GM12878 (cell line): ENCODE results near the gene IBSP. TPM values are rescaled to one million over a fixed set of nuclear protein-coding genes. Genes with fewer than 3 reads are reported as not detected.

Experiments used
- ATAC-seq: fragments of 200-7000 bp; cut with Tn5 transposase; 3 replicates; pipeline ENCODE4 v1.9.1; 2020; ENCODE audit warnings: mild to moderate bottlenecking, moderate library complexity
- BruUV-seq: library from RNA; stranded (reverse); fragments of 400-500 nt; replicated peaks from 2 replicates; lab custom pipeline; 2021; lab: Mats Ljungman, UMichigan
- CTCF ChIA-PET: fragments of 300-600 bp; sonication (Branson Sonifier 250); formaldehyde crosslinking; extraction: SDS; loops from one replicate; lab custom pipeline; 2021; ENCODE audit warnings: inconsistent platforms; lab: Yijun Ruan, JAX
- POLR2A ChIA-PET: fragments of 350-600 bp; formaldehyde crosslinking; extraction: SDS; loops from one replicate; lab custom pipeline; 2021; ENCODE audit warnings: inconsistent platforms; lab: Charles Lee
- RAD21 ChIA-PET: fragments of 300-600 bp; sonication (Branson Sonifier 250); formaldehyde crosslinking; loops from one replicate; lab custom pipeline; 2023; ENCODE audit warnings: antibody characterized with exemption; ENCODE audit not compliant: unreplicated experiment; lab: Charles Lee
- SMC1A ChIA-PET: fragments of 300-600 bp; sonication (Branson Sonifier 250); formaldehyde crosslinking; loops from one replicate; lab custom pipeline; 2023; ENCODE audit not compliant: unreplicated experiment, uncharacterized antibody; lab: Charles Lee
- DNase-seq: peaks from one replicate; pipeline ENCODE4 v3.0.0-alpha.2; 2011; ENCODE audit warnings: low read depth, low spot score
- FAIRE-seq: peaks from 3 replicates; lab custom pipeline; 2011; peaks lifted over from hg19 to GRCh38; lab: Jason Lieb, UNC
- H2AFZ ChIP-seq: 2 replicates; pipeline ENCODE4 v1.6.0; 2011; ENCODE audit warnings: low read depth, low read length, control low read depth; ENCODE audit not compliant: control insufficient read depth
- H3K27ac ChIP-seq: 2 replicates; pipeline ENCODE4 v1.5.1; 2011; ENCODE audit warnings: control low read depth; ENCODE audit not compliant: control insufficient read depth, insufficient read depth
- H3K27me3 ChIP-seq, 2 experiments: replicated peaks in 1 of 2; 2 replicates each; pipeline versions ENCODE4 v1.6.0 to v1.6.1; 2011; ENCODE audit warnings: low read length in 1 of 2; ENCODE audit not compliant: control insufficient read depth in 2 of 2, insufficient read depth in 2 of 2
- H3K36me3 ChIP-seq, 2 experiments: 2 replicates each; pipeline ENCODE4 v1.5.1; 2011; ENCODE audit warnings: low read length in 1 of 2; ENCODE audit not compliant: control insufficient read depth in 2 of 2, insufficient read depth in 2 of 2
- H3K4me1 ChIP-seq: 2 replicates; pipeline ENCODE4 v1.6.1; 2011; ENCODE audit warnings: mild to moderate bottlenecking, low read length, moderate library complexity, mixed read lengths; ENCODE audit not compliant: control insufficient read depth, insufficient read depth
- H3K4me2 ChIP-seq: 2 replicates; pipeline ENCODE4 v1.6.0; 2011; ENCODE audit warnings: control low read depth; ENCODE audit not compliant: control insufficient read depth, insufficient read depth
- H3K4me3 ChIP-seq: fragments of 200-600 bp; sonication (generic); 2 replicates; pipeline ENCODE4 v1.5.1; 2016
- H3K79me2 ChIP-seq: 2 replicates; pipeline ENCODE4 v1.6.0; 2011; ENCODE audit warnings: low read length; ENCODE audit not compliant: control insufficient read depth, insufficient read depth
- H3K9ac ChIP-seq: 2 replicates; pipeline ENCODE4 v1.8.0; 2011; ENCODE audit warnings: low read length, control low read depth, mixed read lengths; ENCODE audit not compliant: control insufficient read depth, insufficient read depth
- H3K9me3 ChIP-seq: replicated peaks from 3 replicates; pipeline ENCODE4 v1.5.1; 2011; ENCODE audit warnings: mild to moderate bottlenecking, low read length; ENCODE audit not compliant: control insufficient read depth, insufficient read depth
- H4K20me1 ChIP-seq: 2 replicates; pipeline ENCODE4 v1.6.0; 2011; ENCODE audit not compliant: control insufficient read depth, insufficient read depth
- FOS ChIP-seq: IDR thresholded peaks from 3 replicates; pipeline ENCODE4 v1.6.1; 2011; ENCODE audit warnings: borderline replicate concordance; ENCODE audit not compliant: insufficient read length; ENCODE audit errors: extremely low read depth
- MXI1 ChIP-seq: fragments of 150-350 bp; IDR thresholded peaks from 2 replicates; pipeline ENCODE4 v1.6.1; 2011; ENCODE audit warnings: low read depth, mild to moderate bottlenecking, inconsistent platforms, low read length, improper control_type of control experiment
- NR2C1 ChIP-seq: fragments of 450-650 bp; IDR thresholded peaks from 2 replicates; pipeline ENCODE4 v1.6.1; 2017; ENCODE audit warnings: antibody characterized with exemption, mild to moderate bottlenecking, moderate library complexity
- RUNX3 ChIP-seq: IDR thresholded peaks from 2 replicates; pipeline ENCODE4 v1.6.1; 2012; ENCODE audit warnings: low read length, inconsistent platforms
- ZBED1 ChIP-seq: IDR thresholded peaks from 2 replicates; pipeline ENCODE4 v1.6.1; 2016; ENCODE audit warnings: borderline replicate concordance
- WGBS: methylation state at CpG from one replicate; pipeline ENCODE4 v1.1.6; 2016; ENCODE audit warnings: low lambda C conversion rate; ENCODE audit not compliant: insufficient replicate concordance, insufficient coverage; ENCODE audit errors: missing lambda C conversion rate; 5-methylcytosine and 5-hydroxymethylcytosine counted together
- in situ Hi-C: fragments of 300-500 bp; cut with MboI; formaldehyde crosslinking; loops from 9 replicates; pipeline ENCODE4 v1.14.3; 2018; ENCODE audit warnings: mixed read lengths
- intact Hi-C: fragments of 100-400 bp; cut with micrococcal nuclease; formaldehyde crosslinking; loops from one replicate; pipeline ENCODE4 v1.14.2; 2022; ENCODE audit not compliant: unreplicated experiment
- polyA plus RNA-seq, 11 experiments: library from polyadenylated mRNA; depleted of rRNA in 4 of 11; unstranded in 6 of 11; stranded (reverse) in 5 of 11; fragments of >200 nt; fragmentation: Nextera tagmentation in 4 of 11; fragmentation: Illumina TruSeq in 1 of 11; extraction: Ambion mirVana in 4 of 11; extraction: Trizol in 1 of 11; gene quantifications; 1 replicate in 1 of 11; 2 replicates in 10 of 11; pipeline versions ENCODE4 v1.2.1 to v1.2.3, GENCODE V29; 2011 to 2016; ENCODE audit warnings: inconsistent platforms in 2 of 11, missing spikeins in 2 of 11, low read depth in 1 of 11
- total RNA-seq, 4 experiments: library from RNA; depleted of rRNA in 3 of 4; stranded (reverse); fragments of >200 nt in 3 of 4; fragmentation: Illumina TruSeq in 1 of 4; extraction: Trizol in 1 of 4; gene quantifications; 2 replicates each; pipeline versions ENCODE4 v1.2.1 to v1.2.3, GENCODE V29; 2013 to 2021
- TF ChIP-seq, protein P1 (sequence below): IDR thresholded peaks from 2 replicates; pipeline ENCODE4 v1.6.1; 2011; ENCODE audit warnings: mild to moderate bottlenecking, low read depth, low read length, moderate library complexity; ENCODE audit not compliant: insufficient replicate concordance
- TF ChIP-seq, protein P2 (sequence below): fragments of 450-650 bp; IDR thresholded peaks from 2 replicates; pipeline ENCODE4 v1.6.1; 2017; ENCODE audit warnings: antibody characterized with exemption, mild to moderate bottlenecking, moderate library complexity
- TF ChIP-seq, protein P3 (sequence below): fragments of 450-650 bp; formaldehyde crosslinking; IDR thresholded peaks from 2 replicates; pipeline ENCODE4 v1.5.0; 2022; ENCODE audit warnings: mild to moderate bottlenecking, missing genetic modification characterization

The IBSP gene
- total and polyA plus RNA-seq, 10 of the 15 experiments (the other 5 are each of a cell fraction or from before 2014, with no cell fraction given), result not detected

DNA sequence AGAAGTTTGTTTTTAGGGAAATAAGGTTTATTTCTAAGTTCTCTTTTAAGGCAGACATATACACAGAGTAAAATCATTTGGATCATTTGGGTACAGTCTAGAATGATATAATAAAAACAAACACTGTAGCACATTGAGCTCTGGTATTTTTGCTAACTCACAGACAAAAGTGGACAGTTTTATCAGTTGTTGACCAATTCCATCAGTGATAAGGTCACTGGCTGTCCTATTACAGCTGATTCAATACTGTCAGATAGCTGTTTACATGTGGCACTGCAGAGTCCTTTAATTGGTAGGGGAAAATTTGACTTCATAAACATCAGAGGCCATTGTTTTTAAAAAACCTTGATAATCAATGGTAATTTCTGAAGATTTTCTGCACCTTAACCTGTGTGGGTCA lies 3.5 kb downstream of the IBSP start (continued):
- TF ChIP-seq, protein P1, sequence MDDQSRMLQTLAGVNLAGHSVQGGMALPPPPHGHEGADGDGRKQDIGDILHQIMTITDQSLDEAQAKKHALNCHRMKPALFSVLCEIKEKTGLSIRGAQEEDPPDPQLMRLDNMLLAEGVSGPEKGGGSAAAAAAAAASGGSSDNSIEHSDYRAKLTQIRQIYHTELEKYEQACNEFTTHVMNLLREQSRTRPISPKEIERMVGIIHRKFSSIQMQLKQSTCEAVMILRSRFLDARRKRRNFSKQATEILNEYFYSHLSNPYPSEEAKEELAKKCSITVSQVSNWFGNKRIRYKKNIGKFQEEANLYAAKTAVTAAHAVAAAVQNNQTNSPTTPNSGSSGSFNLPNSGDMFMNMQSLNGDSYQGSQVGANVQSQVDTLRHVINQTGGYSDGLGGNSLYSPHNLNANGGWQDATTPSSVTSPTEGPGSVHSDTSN, result no peak
- TF ChIP-seq, protein P2, sequence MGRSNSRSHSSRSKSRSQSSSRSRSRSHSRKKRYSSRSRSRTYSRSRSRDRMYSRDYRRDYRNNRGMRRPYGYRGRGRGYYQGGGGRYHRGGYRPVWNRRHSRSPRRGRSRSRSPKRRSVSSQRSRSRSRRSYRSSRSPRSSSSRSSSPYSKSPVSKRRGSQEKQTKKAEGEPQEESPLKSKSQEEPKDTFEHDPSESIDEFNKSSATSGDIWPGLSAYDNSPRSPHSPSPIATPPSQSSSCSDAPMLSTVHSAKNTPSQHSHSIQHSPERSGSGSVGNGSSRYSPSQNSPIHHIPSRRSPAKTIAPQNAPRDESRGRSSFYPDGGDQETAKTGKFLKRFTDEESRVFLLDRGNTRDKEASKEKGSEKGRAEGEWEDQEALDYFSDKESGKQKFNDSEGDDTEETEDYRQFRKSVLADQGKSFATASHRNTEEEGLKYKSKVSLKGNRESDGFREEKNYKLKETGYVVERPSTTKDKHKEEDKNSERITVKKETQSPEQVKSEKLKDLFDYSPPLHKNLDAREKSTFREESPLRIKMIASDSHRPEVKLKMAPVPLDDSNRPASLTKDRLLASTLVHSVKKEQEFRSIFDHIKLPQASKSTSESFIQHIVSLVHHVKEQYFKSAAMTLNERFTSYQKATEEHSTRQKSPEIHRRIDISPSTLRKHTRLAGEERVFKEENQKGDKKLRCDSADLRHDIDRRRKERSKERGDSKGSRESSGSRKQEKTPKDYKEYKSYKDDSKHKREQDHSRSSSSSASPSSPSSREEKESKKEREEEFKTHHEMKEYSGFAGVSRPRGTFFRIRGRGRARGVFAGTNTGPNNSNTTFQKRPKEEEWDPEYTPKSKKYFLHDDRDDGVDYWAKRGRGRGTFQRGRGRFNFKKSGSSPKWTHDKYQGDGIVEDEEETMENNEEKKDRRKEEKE, result no peak
- no peak for TF ChIP-seq MXI1
- no peak for TF ChIP-seq NR2C1
- TF ChIP-seq, all 136 proteins: peak for 0

DNA sequence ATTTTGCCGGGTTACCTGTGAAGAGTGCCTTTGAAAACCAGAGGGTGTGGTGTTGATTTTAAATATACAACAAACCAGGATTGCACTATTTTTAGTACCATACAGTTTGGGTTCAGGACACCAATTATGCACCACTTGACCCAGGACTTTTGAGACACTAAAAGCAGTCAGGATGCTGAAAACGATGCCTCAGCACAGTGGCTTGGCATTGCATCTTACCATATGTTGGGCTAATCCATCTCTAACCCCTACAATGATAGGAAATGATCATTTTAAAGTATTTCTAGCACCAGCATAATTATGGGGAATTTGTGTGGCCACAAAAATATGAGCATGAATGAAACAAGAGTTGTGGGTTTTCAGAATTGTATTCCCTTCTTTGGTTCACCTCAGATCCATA lies 4.1 kb downstream of the IBSP start:
- Histone ChIP-seq H3K4me3 (no peak overlapping the region), H3K4me2 (no peak overlapping the region), H3K36me3 (no peaks in the 10 kb centered on the region), H3K27ac (no peak overlapping the region), H3K9me3 (no peaks in the 10 kb centered on the region), H2AFZ (no peak overlapping the region), H3K79me2 (no peaks in the 10 kb centered on the region), H3K4me1 (no peaks in the 10 kb centered on the region), H4K20me1 (no peaks in the 10 kb centered on the region), H3K9ac (no peak overlapping the region), H3K27me3 (no peaks in the 10 kb centered on the region)
- no peak for DNase-seq
- ChIA-PET CTCF (no interaction called here), SMC1A (no interaction called here), RAD21 (no interaction called here), POLR2A (no interaction called here)
- ATAC-seq, result no peak
- no peak for FAIRE-seq
- intact Hi-C loops (no loop called here), in situ Hi-C loops (no loop called here)
- 22% methylated on average over 2 of the region's 2 CpGs for WGBS
- TF ChIP-seq, protein P3, sequence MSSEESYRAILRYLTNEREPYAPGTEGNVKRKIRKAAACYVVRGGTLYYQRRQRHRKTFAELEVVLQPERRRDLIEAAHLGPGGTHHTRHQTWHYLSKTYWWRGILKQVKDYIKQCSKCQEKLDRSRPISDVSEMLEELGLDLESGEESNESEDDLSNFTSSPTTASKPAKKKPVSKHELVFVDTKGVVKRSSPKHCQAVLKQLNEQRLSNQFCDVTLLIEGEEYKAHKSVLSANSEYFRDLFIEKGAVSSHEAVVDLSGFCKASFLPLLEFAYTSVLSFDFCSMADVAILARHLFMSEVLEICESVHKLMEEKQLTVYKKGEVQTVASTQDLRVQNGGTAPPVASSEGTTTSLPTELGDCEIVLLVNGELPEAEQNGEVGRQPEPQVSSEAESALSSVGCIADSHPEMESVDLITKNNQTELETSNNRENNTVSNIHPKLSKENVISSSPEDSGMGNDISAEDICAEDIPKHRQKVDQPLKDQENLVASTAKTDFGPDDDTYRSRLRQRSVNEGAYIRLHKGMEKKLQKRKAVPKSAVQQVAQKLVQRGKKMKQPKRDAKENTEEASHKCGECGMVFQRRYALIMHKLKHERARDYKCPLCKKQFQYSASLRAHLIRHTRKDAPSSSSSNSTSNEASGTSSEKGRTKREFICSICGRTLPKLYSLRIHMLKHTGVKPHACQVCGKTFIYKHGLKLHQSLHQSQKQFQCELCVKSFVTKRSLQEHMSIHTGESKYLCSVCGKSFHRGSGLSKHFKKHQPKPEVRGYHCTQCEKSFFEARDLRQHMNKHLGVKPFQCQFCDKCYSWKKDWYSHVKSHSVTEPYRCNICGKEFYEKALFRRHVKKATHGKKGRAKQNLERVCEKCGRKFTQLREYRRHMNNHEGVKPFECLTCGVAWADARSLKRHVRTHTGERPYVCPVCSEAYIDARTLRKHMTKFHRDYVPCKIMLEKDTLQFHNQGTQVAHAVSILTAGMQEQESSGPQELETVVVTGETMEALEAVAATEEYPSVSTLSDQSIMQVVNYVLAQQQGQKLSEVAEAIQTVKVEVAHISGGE (CRISPR knock-in tag), result no peak
- TF ChIP-seq RUNX3, result no peak
- no peak for TF ChIP-seq FOS
- no peak for TF ChIP-seq ZBED1
- no TSS peak for BruUV-seq
